ENCODE results near the gene SEMA5B. TPM values are rescaled to one million over a fixed set of nuclear protein-coding genes. Genes with fewer than 3 reads are reported as not detected.

The SEMA5B gene
- total RNA-seq, 2 donors from 2014 or later: 0.14 to 3.2 TPM

- H3K4me3 ChIP-seq: no peak overlapping the region
- no peak overlapping the region for H3K27ac ChIP-seq
- no peak for TF ChIP-seq CTCF (IDR thresholded peaks at IDR 0.05)
- no peaks in the 10 kb centered on the region for H3K9me3 ChIP-seq
- DNase-seq (ENCODE audit: low spot score) (no peak), ATAC-seq (ENCODE audit: insufficient number of reproducible peaks, low FRiP score, low read depth) (no peak)
- peaks cover 0 to 12% of the 10 kb centered on the region in 2 donors for H3K4me1 ChIP-seq (ENCODE audit: control insufficient read depth in 1 of 2, low read depth in 2 of 2)
- no peaks in the 10 kb centered on the region for H3K27me3 ChIP-seq (replicated peaks; ENCODE audit: insufficient read depth)
- no peaks in the 10 kb centered on the region for H3K36me3 ChIP-seq
Measured at GRCh38 chr3:122938783-122939425, 88.7 kb downstream of the SEMA5B start.

- no peak overlapping the region for H3K27ac ChIP-seq
- TF ChIP-seq CTCF (IDR thresholded peaks at IDR 0.05): no peak
- H3K4me3 ChIP-seq: no peak overlapping the region
- ATAC-seq (ENCODE audit: insufficient number of reproducible peaks, low FRiP score, low read depth): no peak
- H3K4me1 ChIP-seq (ENCODE audit: control insufficient read depth in 1 of 2, low read depth in 2 of 2): peaks cover 0 to under 1% of the 10 kb centered on the region in 2 donors
- no peak for DNase-seq (ENCODE audit: low spot score)
- H3K9me3 ChIP-seq: no peaks in the 10 kb centered on the region
- no peaks in the 10 kb centered on the region for H3K36me3 ChIP-seq
- no peaks in the 10 kb centered on the region for H3K27me3 ChIP-seq (replicated peaks; ENCODE audit: insufficient read depth)
Measured at GRCh38 chr3:122937745-122938144, 89.8 kb downstream of the SEMA5B start.

GRCh38 chr3:122936986-122937385 is 90.6 kb downstream of the SEMA5B start:
- no peaks in the 10 kb centered on the region for H3K27me3 ChIP-seq (replicated peaks; ENCODE audit: insufficient read depth)
- H3K9me3 ChIP-seq: no peaks in the 10 kb centered on the region
- DNase-seq (ENCODE audit: low spot score): no peak
- no peak overlapping the region for H3K27ac ChIP-seq
- no peak overlapping the region for H3K4me3 ChIP-seq
- no peaks in the 10 kb centered on the region for H3K4me1 ChIP-seq (ENCODE audit: control insufficient read depth in 1 of 2, low read depth in 2 of 2)
- TF ChIP-seq CTCF (IDR thresholded peaks at IDR 0.05): no peak
- H3K36me3 ChIP-seq: no peaks in the 10 kb centered on the region
- ATAC-seq (ENCODE audit: insufficient number of reproducible peaks, low FRiP score, low read depth): no peak

- H3K4me3 ChIP-seq: no peak overlapping the region
- TF ChIP-seq CTCF (IDR thresholded peaks at IDR 0.05): no peak
- no peak for ATAC-seq (ENCODE audit: insufficient number of reproducible peaks, low FRiP score, low read depth)
- H3K9me3 ChIP-seq: no peaks in the 10 kb centered on the region
- H3K36me3 ChIP-seq: no peaks in the 10 kb centered on the region
- no peak overlapping the region for H3K27ac ChIP-seq
- no peak for DNase-seq (ENCODE audit: low spot score)
- no peaks in the 10 kb centered on the region for H3K4me1 ChIP-seq (ENCODE audit: control insufficient read depth in 1 of 2, low read depth in 2 of 2)
- H3K27me3 ChIP-seq (replicated peaks; ENCODE audit: insufficient read depth): no peaks in the 10 kb centered on the region
Measured at GRCh38 chr3:122936335-122936734, 91.2 kb downstream of the SEMA5B start.

GRCh38 chr3:122934251-122934650 is 93.3 kb downstream of the SEMA5B start:
- no peaks in the 10 kb centered on the region for H3K27me3 ChIP-seq (replicated peaks; ENCODE audit: insufficient read depth)
- no peak for ATAC-seq (ENCODE audit: insufficient number of reproducible peaks, low FRiP score, low read depth)
- TF ChIP-seq CTCF (IDR thresholded peaks at IDR 0.05): no peak

More at GRCh38 chr3:122934251-122934650, 93.3 kb downstream of the SEMA5B start:
- Histone ChIP-seq H3K4me3 (no peak overlapping the region), H3K27ac (no peak overlapping the region), H3K9me3 (no peaks in the 10 kb centered on the region), H3K36me3 (no peaks in the 10 kb centered on the region), H3K4me1 (ENCODE audit: control insufficient read depth in 1 of 2, low read depth in 2 of 2) (no peaks in the 10 kb centered on the region)
- no peak for DNase-seq (ENCODE audit: low spot score)

Data from thoracic aorta (tissue), 2 donors.